ENCODE results near the gene BOD1L1.
A peak's percentile ranks its signal among the peaks of the same experiment; 100 is the strongest.

The BOD1L1 gene

GRCh38 chr4:13627606-13628311, at the start of gene BOD1L1:
Gene BOD1L1 (minus strand): TSS chr4:13627725. CDS start chr4:13627587, 138 bp downstream.
- peak; percentile 87 for DNase-seq

DNA sequence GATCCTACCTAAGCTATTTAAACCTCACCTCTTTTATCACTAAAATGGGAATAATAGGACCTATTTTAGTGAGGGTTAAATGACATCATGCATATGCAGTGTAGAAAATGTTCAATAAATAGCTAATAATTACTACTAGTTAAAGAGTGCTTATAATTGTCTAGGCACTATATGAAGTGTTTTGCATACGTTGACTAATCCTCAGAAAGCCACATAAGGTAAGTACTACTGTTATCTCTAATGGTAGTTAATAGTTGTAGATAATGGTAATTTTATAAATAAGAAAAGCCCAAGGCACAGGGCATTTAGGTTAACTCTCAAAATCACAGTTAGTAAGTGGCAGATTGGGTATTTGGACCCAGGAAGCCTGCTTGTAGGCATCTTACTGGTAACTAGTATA, 47.4 kb upstream of the BOD1L1 start:
- DNase-seq, result no peak

DNA sequence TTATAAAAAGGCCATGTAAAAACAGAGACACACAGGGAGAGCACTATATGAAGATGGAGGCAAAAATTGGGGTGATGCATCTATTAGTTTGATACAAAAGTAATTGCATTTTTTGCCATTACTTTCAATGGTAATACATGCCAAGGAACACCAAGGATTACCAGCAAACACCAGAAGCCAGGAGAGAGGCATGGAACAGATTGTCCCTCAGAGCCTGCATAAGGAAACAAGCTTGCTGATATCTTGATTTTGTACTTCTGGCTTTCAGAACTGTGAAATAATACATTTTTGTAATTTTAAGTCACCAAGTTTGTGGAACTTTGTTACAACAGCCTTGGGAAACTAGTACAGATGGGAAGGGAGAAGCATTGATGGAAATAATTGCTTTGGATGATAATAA, 45.6 kb upstream of the BOD1L1 start:
- no peak for DNase-seq

DNA sequence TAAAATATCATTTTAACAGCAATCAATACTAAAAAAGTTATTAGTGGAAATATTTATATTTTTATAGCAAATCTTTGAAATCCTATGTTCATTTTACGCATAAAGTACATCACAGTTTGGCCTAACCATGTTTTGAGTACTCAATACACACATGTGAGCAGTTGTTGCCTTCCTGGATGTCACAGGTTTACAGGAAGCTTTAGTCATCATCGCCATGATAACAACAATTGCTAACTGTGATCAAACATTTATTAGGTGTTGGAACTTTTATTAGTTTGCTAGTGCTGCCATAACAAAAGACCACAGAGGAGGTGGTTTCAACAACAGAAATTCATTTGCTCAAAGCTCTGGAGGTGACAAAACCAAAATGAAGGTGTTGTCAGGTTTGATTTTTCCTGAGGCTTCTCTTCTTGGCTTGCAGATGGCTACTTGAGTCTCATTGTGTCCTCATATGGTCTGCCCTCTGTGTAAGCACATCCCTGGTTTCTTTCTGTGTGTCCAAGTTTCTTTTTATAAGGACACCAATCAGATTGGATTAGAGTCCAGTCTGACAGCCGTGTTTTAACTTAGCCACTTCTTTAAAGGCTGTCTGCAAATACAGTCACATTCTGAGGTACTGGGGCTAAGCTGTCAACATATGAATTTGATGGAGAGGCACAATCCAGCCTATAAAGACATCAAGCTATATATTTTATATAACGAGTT, 43.1 kb upstream of the BOD1L1 start:
- no peak for DNase-seq

DNA sequence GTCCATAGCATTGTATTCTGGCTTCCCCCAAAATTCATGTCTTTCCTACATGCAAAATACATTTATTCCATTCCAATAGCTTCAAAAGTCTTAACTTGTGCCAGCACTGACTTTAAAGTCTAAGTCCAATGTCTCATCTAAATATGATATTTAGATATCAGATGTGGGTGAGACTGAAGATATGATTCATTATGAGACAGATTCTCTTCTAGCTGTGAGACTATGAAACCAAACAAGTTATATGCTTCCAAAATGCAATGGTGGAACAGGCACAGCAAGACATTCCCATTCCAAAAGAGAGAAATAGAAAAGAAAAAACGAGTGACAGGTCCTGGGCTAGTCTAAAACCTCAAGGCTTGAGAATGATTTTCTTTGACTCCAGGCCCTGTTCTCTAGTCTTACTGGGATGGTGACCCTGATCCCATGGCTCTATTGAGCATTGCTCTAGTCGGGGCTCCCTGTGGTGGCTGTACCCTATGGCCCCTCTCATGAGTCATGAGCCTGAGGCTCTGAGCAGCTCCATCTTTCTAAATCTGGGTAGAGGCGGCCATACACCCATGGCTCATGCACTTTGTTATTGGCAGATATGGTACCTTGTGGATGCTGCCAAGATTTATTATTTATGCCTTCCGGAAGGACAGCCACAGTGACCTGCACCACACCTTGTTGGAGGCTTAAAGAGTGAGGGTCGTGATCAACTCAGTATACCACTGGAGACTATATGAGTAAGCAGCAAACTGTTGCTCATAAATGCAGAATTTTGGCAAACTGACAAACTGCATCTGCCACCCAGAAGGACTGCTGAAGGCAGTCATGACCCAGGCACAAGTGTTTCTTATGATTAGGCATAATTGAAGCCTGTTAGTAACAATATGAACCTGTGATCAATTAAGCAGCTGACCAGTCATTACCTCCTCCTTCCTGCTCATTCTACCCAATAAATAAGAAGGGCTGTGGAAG, 38.5 kb upstream of the BOD1L1 start:
- DNase-seq, result no peak

DNA sequence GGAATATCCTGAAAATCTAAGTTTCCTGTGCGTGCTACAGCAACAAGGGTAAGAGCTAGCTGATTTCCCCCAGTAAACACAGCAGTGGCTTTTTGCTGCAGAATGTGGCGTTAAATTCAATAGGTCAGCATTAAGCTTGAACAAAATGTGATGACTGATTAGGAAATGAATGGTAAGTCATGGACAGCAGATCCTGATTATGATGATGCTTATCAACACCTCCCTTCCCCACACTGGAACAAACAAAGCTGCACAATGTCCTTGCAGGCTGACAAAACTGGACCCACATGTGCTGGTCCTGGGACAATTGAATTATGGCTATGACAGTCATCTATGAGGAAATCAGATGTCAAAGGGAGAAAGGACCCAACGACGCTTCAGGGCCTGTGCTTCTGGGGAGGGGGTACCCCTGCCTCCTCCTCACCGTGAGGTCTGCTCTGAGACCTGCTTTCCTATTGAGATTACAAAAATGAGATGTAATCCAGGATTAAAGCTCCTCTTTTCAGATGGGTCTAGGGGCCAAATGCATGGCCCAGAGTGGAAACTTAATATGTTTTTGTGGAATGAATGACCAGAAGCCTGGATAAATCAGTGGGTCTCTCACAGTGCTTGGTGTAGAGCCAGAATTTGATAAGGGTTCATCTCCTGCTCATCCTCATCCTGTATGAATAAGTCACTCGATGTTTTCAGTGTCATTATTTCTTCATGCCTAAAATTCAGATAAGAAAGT, 32.0 kb upstream of the BOD1L1 start:
- no peak for DNase-seq

- no peak for DNase-seq
These were observed 29.3 kb upstream of the BOD1L1 start for GRCh38 chr4:13656569-13657405.

DNA sequence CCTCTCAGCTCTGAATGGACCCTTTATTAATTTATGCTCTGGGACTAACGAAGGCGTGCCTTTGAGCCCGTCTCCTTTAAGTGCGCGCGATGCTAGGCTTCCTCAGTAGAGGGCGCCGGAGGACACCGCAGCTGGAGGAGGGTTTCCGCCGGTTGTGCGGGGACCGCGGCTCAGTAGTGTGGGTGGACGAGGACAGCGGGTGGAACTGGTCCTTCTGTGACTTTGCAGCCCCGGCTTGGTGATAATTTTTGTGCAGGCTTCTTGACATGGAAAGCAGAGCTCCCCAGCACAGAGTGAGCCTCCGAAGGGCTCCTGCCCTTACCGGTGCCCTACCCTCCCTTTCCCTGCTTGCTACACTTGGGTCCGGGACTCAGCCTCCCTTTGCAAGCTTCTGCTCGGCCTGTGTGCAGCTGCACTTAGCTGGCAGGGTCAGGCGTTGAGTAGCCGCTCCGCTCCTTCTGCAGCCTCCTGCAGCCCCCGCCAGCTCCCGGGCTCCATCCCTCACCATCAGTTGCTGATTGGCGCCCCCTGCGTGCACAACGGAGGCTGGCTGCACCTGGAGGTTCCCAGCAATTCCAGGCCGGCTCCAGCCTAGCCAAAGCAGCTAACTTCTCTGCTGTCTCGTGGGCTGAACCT, 26.8 kb upstream of the BOD1L1 start:
- DNase-seq, result no peak

DNA sequence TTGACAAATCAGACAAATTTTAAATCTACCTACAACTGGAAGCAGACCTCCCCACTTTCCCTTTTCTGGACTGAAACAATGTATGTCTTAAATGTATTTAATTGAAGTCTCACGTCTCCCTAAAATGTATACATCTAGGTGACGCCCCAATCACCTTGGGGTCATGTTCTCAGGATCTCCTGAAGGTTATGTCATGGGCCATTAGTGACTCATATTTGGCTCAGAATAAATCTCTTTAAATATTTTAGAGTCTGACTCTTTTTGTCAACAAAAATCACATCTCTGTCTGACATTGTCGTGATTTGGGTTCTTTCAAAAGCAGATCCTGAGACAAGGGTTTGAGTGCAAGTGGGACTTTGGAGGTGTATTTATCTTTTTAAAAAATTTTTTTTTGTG, 26.2 kb upstream of the BOD1L1 start:
- no peak for DNase-seq

- DNase-seq, result no peak
These were observed 19.5 kb upstream of the BOD1L1 start for GRCh38 chr4:13647031-13647430.

DNA sequence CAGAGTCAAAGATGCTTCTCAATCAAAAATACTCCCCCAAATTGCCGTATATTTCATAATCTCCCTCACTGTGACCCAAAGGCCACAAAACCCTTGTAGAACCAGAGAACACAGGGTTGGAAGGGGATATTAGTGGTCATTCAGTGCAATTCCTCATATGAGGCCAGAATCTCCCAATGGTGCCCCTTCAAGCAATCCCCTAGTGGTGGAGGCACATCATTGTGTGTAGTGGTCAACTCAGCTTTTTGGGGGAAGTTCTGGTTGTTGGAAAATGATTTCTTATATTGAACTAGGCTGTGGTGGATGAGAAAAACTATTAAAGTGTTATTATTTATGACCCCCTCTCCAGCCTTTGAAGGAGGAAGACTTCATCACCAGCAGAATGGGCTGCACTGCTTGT, 17.6 kb upstream of the BOD1L1 start:
- no peak for DNase-seq

DNA sequence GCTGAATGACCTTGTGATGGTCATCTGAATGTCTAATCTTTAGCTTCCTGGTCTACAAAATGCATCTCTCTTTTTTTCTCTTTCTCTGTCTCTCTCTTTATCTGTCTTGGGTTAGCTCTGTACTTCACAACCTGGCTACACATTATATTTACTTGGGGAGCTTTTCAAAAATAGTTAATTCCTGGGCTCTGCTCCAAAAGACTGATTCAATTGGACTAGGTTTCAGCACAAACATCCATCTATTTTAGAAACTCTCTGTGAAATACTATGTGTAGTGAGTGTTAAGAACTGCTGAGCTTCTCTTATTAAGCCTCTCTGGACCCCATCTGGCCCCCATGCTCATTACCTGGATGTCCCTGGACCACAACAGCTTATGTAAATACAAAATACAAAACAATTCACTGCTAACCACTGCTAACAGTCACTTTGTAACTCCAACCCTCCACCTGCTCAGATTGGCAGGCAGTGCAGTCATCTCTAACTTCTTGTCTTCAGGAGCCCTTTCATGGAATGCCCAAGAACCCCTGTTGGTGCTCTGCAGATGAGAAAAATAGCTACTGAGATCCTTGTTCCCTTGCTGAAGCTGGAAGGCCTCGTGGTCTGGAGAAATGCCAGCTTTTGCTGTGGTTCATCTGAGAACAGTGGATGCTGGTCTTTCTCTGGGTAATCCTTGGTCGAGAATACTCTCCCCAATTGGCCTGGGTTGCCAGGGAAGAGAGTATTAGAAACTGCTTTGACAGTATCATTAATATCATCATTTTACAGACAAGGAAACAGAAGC, 14.8 kb upstream of the BOD1L1 start:
- no peak for DNase-seq

DNA sequence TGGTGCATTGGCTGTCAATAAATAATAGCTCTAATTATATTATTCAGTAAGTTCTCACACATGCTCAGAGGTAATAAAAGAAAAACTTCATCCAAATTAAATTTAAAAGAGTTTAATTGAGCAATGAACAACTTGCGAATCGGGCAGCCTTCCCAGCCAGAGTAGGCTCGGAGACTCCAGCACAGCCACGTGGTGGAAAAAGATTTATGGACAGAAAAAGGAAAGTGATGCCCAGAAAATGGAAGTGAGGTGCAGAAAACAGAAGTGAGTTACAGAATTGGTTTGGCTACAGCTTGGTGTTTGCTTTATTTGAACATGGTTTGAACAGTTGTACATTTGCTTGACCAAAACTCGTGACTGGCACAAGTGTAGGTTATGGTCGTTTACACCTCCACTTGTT, 13.6 kb upstream of the BOD1L1 start:
- no peak for DNase-seq

DNA sequence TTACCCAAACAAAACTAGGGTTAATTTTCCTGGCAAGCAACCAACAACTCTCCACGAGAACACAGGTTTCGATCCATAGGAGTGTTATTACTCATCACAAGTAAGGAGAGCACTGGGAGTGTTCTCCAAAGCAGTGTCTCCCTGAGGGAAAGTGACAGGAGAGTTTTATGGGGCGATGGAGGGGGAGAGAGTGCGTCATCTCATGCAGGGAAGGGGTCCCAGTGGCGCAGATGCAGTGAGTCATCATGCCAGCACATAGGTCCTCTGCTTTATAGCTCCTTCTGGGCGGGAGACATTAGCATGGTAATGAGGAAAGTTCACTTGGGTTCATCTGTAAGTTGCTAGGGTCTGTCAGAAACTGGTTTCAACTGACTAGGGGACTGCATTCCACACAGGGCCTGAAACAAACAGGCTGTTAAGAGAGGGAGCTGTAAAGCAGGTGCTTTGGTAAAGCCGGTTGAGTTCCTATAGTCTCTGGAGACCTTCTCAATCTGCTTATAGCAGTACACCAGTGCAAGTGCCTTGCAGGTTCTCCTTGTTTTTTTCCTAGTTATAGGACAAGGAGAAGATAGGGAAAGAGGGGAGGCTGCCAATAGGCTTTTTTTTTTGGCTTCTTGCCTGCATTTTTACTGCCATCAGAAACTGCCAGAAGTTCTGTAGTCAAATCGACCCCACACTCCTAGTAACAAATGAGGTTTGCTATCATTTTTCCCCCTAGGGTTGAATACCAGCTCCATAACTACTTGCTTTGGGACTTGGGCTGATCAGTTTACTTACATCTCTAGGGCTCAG, 12.8 kb upstream of the BOD1L1 start:
- no peak for DNase-seq

GRCh38 chr4:13635286-13635799, 7.8 kb upstream of the BOD1L1 start:
- no peak for DNase-seq

DNA sequence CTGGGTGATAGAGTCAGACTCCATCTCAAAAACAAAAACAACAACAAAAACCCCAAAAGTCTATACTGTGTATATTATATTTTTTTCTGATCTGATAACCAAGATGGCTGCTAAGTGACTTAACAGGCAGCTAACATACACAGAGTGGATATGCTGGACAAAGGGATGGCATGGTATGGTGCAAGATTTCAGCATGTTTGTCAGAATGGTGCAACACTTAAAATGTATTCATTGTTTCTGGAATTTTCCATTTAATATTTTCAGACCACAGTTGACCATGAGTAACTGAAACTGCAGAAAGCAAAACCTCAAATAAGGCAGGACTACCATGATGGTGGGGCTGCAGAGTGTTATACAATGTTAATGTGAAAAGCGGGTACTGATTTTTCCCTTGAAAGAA, 6.1 kb upstream of the BOD1L1 start:
- DNase-seq, result no peak

- no peak for DNase-seq
These were observed 333 bp downstream of the BOD1L1 start for GRCh38 chr4:13627178-13627605.

- no peak for DNase-seq
These were observed 890 bp downstream of the BOD1L1 start for GRCh38 chr4:13626492-13627177.
